Astrocyte (in vitro differentiated cells and primary cell): ENCODE measurements around the gene IER5.

Experiments
- EZH2 ChIP-seq: IDR thresholded peaks from 2 replicates; pipeline ENCODE4 v1.6.1; 2012; ENCODE audit warnings: mild to moderate bottlenecking, low read length, inconsistent platforms; ENCODE audit not compliant: insufficient read depth
- TF ChIP-seq, protein P1 (sequence below): IDR thresholded peaks from 2 replicates; pipeline ENCODE4 v1.5.1; 2011; ENCODE audit warnings: low read depth, mild to moderate bottlenecking, inconsistent platforms, low read length, moderate library complexity; ENCODE audit not compliant: insufficient read depth

DNA sequence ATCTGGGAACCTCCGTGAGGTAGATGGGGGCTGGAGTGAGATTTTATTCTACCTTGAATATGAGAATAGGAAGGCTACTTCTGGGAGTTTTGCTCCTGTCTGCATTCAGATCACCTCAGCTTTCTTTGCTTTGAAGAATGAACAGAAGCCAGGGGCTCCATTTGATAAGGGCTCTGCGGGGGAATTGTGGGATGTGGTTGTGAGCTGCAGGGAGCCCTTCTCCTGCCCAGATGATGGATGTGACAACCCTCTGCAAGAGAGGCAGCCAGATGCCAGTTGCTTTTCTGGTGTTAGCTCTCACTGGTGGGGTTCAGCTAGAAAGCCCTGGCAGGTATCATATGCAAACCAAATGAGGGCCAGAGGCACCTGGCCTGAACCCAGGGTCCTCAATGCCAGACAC lies 21.5 kb downstream of the IER5 start:
- TF ChIP-seq, protein P1, sequence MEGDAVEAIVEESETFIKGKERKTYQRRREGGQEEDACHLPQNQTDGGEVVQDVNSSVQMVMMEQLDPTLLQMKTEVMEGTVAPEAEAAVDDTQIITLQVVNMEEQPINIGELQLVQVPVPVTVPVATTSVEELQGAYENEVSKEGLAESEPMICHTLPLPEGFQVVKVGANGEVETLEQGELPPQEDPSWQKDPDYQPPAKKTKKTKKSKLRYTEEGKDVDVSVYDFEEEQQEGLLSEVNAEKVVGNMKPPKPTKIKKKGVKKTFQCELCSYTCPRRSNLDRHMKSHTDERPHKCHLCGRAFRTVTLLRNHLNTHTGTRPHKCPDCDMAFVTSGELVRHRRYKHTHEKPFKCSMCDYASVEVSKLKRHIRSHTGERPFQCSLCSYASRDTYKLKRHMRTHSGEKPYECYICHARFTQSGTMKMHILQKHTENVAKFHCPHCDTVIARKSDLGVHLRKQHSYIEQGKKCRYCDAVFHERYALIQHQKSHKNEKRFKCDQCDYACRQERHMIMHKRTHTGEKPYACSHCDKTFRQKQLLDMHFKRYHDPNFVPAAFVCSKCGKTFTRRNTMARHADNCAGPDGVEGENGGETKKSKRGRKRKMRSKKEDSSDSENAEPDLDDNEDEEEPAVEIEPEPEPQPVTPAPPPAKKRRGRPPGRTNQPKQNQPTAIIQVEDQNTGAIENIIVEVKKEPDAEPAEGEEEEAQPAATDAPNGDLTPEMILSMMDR = no peak
- TF ChIP-seq EZH2 = no peak
